ENCODE measurements around the gene IL12A. TPM values are rescaled to one million over a fixed set of nuclear protein-coding genes. Genes with fewer than 3 reads are reported as not detected.

Gene IL12A
- polyA plus RNA-seq, 1 donor from 2014 or later: 3.5 TPM

- H3K4me3 Mint-ChIP-seq: peak overlapping the region in 2 of 4 donors; percentile 38 to 70
- peaks cover 12 to 17% (median 13%) of the 10 kb centered on the region in 3 donors for H3K9me3 Mint-ChIP-seq
- peaks cover 0 to 4% (median 2%) of the 10 kb centered on the region in 3 donors for H3K4me1 Mint-ChIP-seq
- peaks cover 1% of the 10 kb centered on the region for H3K36me3 Mint-ChIP-seq
- H3K27ac Mint-ChIP-seq: no peak overlapping the region
- peaks cover 21% of the 10 kb centered on the region for H3K27me3 Mint-ChIP-seq
These were observed 50.4 kb downstream of the IL12A start for GRCh38 chr3:160038862-160039562.

DNA sequence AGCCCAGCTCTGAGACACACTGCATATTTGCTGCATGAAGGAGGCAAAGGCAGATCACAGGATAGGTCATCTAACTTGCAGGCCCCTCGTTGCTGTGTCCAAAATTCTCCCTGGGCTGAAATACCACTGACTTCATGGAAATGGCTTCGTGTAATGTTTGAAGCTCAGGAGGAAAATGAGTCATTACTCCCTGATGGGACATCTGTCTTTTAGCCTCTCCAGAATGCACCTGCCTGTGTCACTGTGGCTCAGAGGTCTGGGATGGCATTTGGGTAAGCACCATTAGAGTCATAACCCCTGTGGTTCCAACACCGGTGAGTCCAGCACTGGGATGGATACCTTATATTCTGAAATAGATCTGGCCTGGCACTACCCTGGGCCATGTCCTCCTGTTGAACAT lies 51.5 kb downstream of the IL12A start:
- Mint-ChIP-seq H3K27ac (no peak overlapping the region), H3K4me1 (peaks cover 0 to 4% (median 2%) of the 10 kb centered on the region in 3 donors), H3K9me3 (peaks cover 12 to 17% (median 13%) of the 10 kb centered on the region in 3 donors), H3K27me3 (peaks cover 21% of the 10 kb centered on the region), H3K4me3 (no peak overlapping the region), H3K36me3 (peaks cover 1% of the 10 kb centered on the region)

- no peak overlapping the region for H3K27ac Mint-ChIP-seq
These were observed 52.8 kb downstream of the IL12A start for GRCh38 chr3:160041465-160041864.

GRCh38 chr3:160044121-160044520 lies 55.5 kb downstream of the IL12A start:
- Mint-ChIP-seq H3K36me3 (peaks cover 1% of the 10 kb centered on the region), H3K27me3 (peaks cover 20% of the 10 kb centered on the region), H3K4me3 (no peak overlapping the region), H3K9me3 (peaks cover 12 to 17% (median 13%) of the 10 kb centered on the region in 3 donors), H3K4me1 (peaks cover 0 to 2% (median 0%) of the 10 kb centered on the region in 3 donors), H3K27ac (no peak overlapping the region)

More at GRCh38 chr3:160041465-160041864, 52.8 kb downstream of the IL12A start:
- Mint-ChIP-seq H3K4me1 (peaks cover 0 to 4% (median 2%) of the 10 kb centered on the region in 3 donors), H3K4me3 (no peak overlapping the region), H3K9me3 (peaks cover 12 to 17% (median 13%) of the 10 kb centered on the region in 3 donors), H3K36me3 (peaks cover 1% of the 10 kb centered on the region), H3K27me3 (peaks cover 21% of the 10 kb centered on the region)

Other genes with a start within 250 kb of the IL12A start
- gene SCHIP1, start 149.0 kb upstream of the IL12A start, polyA plus RNA-seq: not detected
- gene C3orf80, start 236.6 kb downstream of the IL12A start, polyA plus RNA-seq: not detected